MCF 10A (cell line): ENCODE data around the gene CDHR2. TPM values are rescaled to one million over a fixed set of nuclear protein-coding genes. Genes with fewer than 3 reads are reported as not detected.

Source experiments
- BruUV-seq: library from RNA; stranded (reverse); fragments of 400-500 nt; replicated peaks from 2 replicates; lab custom pipeline; 2021; lab: Mats Ljungman, UMichigan
- CTCF ChIA-PET: fragments of 300-600 bp; sonication (Branson Sonifier 250); formaldehyde crosslinking; extraction: SDS; loops from one replicate; lab custom pipeline; 2021; ENCODE audit warnings: antibody characterized with exemption, inconsistent platforms; lab: Yijun Ruan, JAX
- POLR2A ChIA-PET: fragments of 300-600, 350-650 bp; sonication (Branson Sonifier 250); formaldehyde crosslinking; extraction: SDS; loops from one replicate; lab custom pipeline; 2020; ENCODE audit warnings: antibody characterized with exemption, inconsistent platforms; lab: Yijun Ruan, JAX
- DNase-seq: peaks from one replicate; pipeline ENCODE4 v3.0.0-alpha.2; 2018; ENCODE audit not compliant: unreplicated experiment
- H3K27ac Mint-ChIP-seq: one replicate; pipeline ENCODE4 v1.8.0; 2022; ENCODE audit warnings: mild to moderate bottlenecking, low read depth, mixed read lengths; ENCODE audit not compliant: unreplicated experiment
- H3K27me3 Mint-ChIP-seq: one replicate; pipeline ENCODE4 v1.8.0; 2022; ENCODE audit warnings: mixed read lengths; ENCODE audit not compliant: insufficient read depth, unreplicated experiment
- H3K36me3 Mint-ChIP-seq: one replicate; pipeline ENCODE4 v1.8.0; 2022; ENCODE audit warnings: mild to moderate bottlenecking, moderate library complexity, mixed read lengths; ENCODE audit not compliant: insufficient read depth, unreplicated experiment
- H3K4me1 Mint-ChIP-seq: one replicate; pipeline ENCODE4 v1.8.0; 2022; ENCODE audit warnings: mixed read lengths; ENCODE audit not compliant: insufficient read depth, unreplicated experiment
- H3K4me3 Mint-ChIP-seq: one replicate; pipeline ENCODE4 v1.8.0; 2022; ENCODE audit warnings: mild to moderate bottlenecking, moderate library complexity, mixed read lengths; ENCODE audit not compliant: unreplicated experiment
- H3K9me3 Mint-ChIP-seq: one replicate; pipeline ENCODE4 v1.8.0; 2022; ENCODE audit warnings: mixed read lengths; ENCODE audit not compliant: unreplicated experiment
- CTCF ChIP-seq: fragments of 200-600 bp; IDR thresholded peaks from one replicate; pipeline ENCODE4 v1.8.0; 2022; ENCODE audit warnings: antibody characterized with exemption, mild to moderate bottlenecking; ENCODE audit not compliant: unreplicated experiment
- intact Hi-C: fragments of 100-400 bp; cut with micrococcal nuclease; formaldehyde crosslinking; loops from 2 replicates; pipeline ENCODE4 v1.14.1; 2022
- total RNA-seq: library from RNA; stranded (reverse); gene quantifications from 2 replicates; pipeline ENCODE4 v1.2.3, GENCODE V29; 2022

Gene CDHR2
- total RNA-seq, 1 experiment from 2014 or later: 0.09 TPM

GRCh38 chr5:176560364-176560763 is 11.2 kb downstream of the CDHR2 start:
- intact Hi-C loops: no loop called here
- ChIA-PET CTCF (interaction anchor here (2.0 to 4.6 kb wide), 2 partner anchors 10 to 13 kb away, joined by 9 to 24 read pairs; no protein-coding TSS in a partner anchor), POLR2A (no interaction called here)
- Mint-ChIP-seq H3K4me3 (no peak overlapping the region), H3K4me1 (peaks cover 7% of the 10 kb centered on the region), H3K27me3 (no peaks in the 10 kb centered on the region), H3K9me3 (no peaks in the 10 kb centered on the region), H3K27ac (no peak overlapping the region), H3K36me3 (no peaks in the 10 kb centered on the region)
- no peak for TF ChIP-seq CTCF
- BruUV-seq: no TSS peak
- DNase-seq: no peak

- ChIA-PET POLR2A (interaction anchor here (0.6 kb wide), 2 partner anchors 75 to 1685 kb away, joined by 3 read pairs; no protein-coding TSS in a partner anchor), CTCF (interaction anchor here (0.6 to 4.6 kb wide), 3 partner anchors 9 to 1028 kb away, joined by 3 to 24 read pairs (median 9); no protein-coding TSS in a partner anchor)
- Mint-ChIP-seq H3K36me3 (no peaks in the 10 kb centered on the region), H3K27me3 (no peaks in the 10 kb centered on the region), H3K9me3 (no peaks in the 10 kb centered on the region), H3K4me1 (no peaks in the 10 kb centered on the region), H3K27ac (no peak overlapping the region), H3K4me3 (no peak overlapping the region)
- no TSS peak for BruUV-seq
- no peak for DNase-seq
- intact Hi-C loops: no loop called here
- no peak for TF ChIP-seq CTCF
These were observed 12.1 kb downstream of the CDHR2 start for GRCh38 chr5:176561259-176561658.

GRCh38 chr5:176562189-176562588 is 13.0 kb downstream of the CDHR2 start:
- POLR2A ChIA-PET: interaction anchor here (0.6 kb wide), 1 partner anchor 1684 kb away, joined by 3 read pairs; no protein-coding TSS in a partner anchor
- Mint-ChIP-seq H3K27me3 (no peaks in the 10 kb centered on the region), H3K4me1 (no peaks in the 10 kb centered on the region), H3K9me3 (no peaks in the 10 kb centered on the region), H3K4me3 (no peak overlapping the region), H3K36me3 (no peaks in the 10 kb centered on the region), H3K27ac (no peak overlapping the region)
- CTCF ChIA-PET: interaction anchor here (2.0 to 4.6 kb wide), 2 partner anchors 8 to 12 kb away, joined by 9 to 24 read pairs; no protein-coding TSS in a partner anchor
- intact Hi-C loops: no loop called here
- no TSS peak for BruUV-seq
- TF ChIP-seq CTCF: no peak
- no peak for DNase-seq

- ChIA-PET CTCF (interaction anchor here (4.6 kb wide), 1 partner anchor 10 kb away, joined by 24 read pairs; no protein-coding TSS in a partner anchor), POLR2A (no interaction called here)
- Mint-ChIP-seq H3K27me3 (no peaks in the 10 kb centered on the region), H3K27ac (no peak overlapping the region), H3K9me3 (no peaks in the 10 kb centered on the region), H3K4me3 (no peak overlapping the region), H3K4me1 (no peaks in the 10 kb centered on the region), H3K36me3 (no peaks in the 10 kb centered on the region)
- no peak for DNase-seq
- intact Hi-C loops: no loop called here
- BruUV-seq: no TSS peak
- no peak for TF ChIP-seq CTCF
These were observed 14.9 kb downstream of the CDHR2 start for GRCh38 chr5:176564002-176564401.
